HPDE6-E6E7 (cell line): ENCODE measurements around the gene TMEM30B.

Source experiments
- DNase-seq: peaks from one replicate; pipeline ENCODE4 v3.0.0; 2011; ENCODE audit warnings: missing footprints; ENCODE audit errors: extremely low spot score

TMEM30B gene

GRCh38 chr14:61233436-61233956 lies 47.6 kb downstream of the TMEM30B start:
- DNase-seq = no peak

- no peak for DNase-seq
Measured at GRCh38 chr14:61231810-61232209, 49.3 kb downstream of the TMEM30B start.

GRCh38 chr14:61229981-61230380 lies 51.2 kb downstream of the TMEM30B start:
- DNase-seq = no peak

GRCh38 chr14:61229475-61229888 lies 51.7 kb downstream of the TMEM30B start:
- no peak for DNase-seq

DNA sequence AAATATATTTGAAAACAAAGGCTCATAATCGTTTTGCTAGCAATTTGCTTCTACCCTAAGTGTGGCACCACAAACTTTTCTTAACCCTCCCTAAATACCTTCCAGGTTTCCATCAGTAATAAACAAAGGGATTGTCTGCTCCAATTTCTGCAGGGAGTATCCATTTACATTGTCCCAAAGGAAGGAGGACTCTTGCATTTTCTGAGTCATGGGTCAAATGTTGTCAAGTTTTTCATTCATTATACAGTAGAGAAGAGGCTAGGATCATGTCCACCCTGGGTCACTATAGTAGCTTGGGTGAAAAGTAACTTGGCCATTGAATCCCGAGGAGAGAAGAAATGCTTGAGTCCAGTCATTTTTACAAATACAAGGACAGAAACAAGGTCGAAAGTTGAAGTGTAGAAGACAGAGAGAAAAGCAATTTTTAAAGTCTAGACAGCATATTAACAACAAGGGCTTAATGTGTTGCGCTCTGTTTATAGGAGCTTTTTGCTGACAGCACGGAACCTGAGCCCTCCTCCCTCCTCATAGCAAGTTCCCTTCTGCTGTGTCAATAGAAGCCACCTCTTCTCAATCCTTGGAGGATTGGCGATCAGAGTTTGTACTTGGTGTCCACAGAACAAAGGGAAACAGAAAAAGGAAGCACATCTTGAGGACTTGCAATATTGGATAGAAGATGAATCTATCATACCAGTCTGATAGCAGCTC lies 53.1 kb downstream of the TMEM30B start:
- DNase-seq = no peak
